HepG2 (cell line): ENCODE measurements around the gene NFX1. TPM values are rescaled to one million over a fixed set of nuclear protein-coding genes. Genes with fewer than 3 reads are reported as not detected.

ENCODE experiments used
- ARHGAP35 ChIP-seq: sonication (generic); formaldehyde crosslinking; IDR thresholded peaks from 2 replicates; pipeline ENCODE4 v1.9.0; 2022; ENCODE audit warnings: mild to moderate bottlenecking, inconsistent platforms, moderate library complexity, missing genetic modification reagents, borderline replicate concordance
- HES4 ChIP-seq: sonication (generic); formaldehyde crosslinking; IDR thresholded peaks from 2 replicates; pipeline ENCODE4 v1.9.0; 2021; ENCODE audit warnings: mild to moderate bottlenecking, missing genetic modification reagents, borderline replicate concordance
- NR2C2 ChIP-seq: sonication (generic); formaldehyde crosslinking; IDR thresholded peaks from 2 replicates; pipeline ENCODE4 v1.4.0; 2020; ENCODE audit warnings: missing genetic modification reagents, mild to moderate bottlenecking, moderate library complexity, borderline replicate concordance
- REPIN1 ChIP-seq: sonication (generic); formaldehyde crosslinking; IDR thresholded peaks from 2 replicates; pipeline ENCODE4 v1.8.0; 2022; ENCODE audit warnings: missing genetic modification reagents, low read depth, mild to moderate bottlenecking, borderline replicate concordance
- SKI ChIP-seq: fragments of 450-650 bp; IDR thresholded peaks from one replicate; pipeline ENCODE4 v1.6.1; 2018; ENCODE audit warnings: mild to moderate bottlenecking; ENCODE audit not compliant: partially characterized antibody
- SOX13 ChIP-seq, 3 experiments: fragments of 450-650 bp in 1 of 3; sonication (generic) in 1 of 3; formaldehyde crosslinking in 1 of 3; IDR thresholded peaks in 2 of 3; conservative IDR thresholded peaks in 1 of 3; 2 replicates each; pipeline versions ENCODE4 v1.5.0 to v1.6.1; 2016 to 2020; ENCODE audit warnings: antibody characterized with exemption in 1 of 3, mild to moderate bottlenecking in 1 of 3, missing compliant biosample characterization in 1 of 3, missing genetic modification reagents in 1 of 3, moderate library complexity in 1 of 3
- TOE1 ChIP-seq: sonication (generic); formaldehyde crosslinking; IDR thresholded peaks from 2 replicates; pipeline ENCODE4 v1.4.0; 2020; ENCODE audit warnings: mild to moderate bottlenecking, missing genetic modification reagents
- ZNF510 ChIP-seq: sonication (generic); formaldehyde crosslinking; IDR thresholded peaks from 2 replicates; pipeline ENCODE4 v1.4.0; 2020; ENCODE audit warnings: low read depth, mild to moderate bottlenecking, missing genetic modification reagents
- ZNF652 ChIP-seq: IDR thresholded peaks from 2 replicates; pipeline ENCODE4 v1.6.1; 2016; ENCODE audit warnings: low read depth, borderline replicate concordance
- ZNF670 ChIP-seq: sonication (generic); formaldehyde crosslinking; IDR thresholded peaks from 2 replicates; pipeline ENCODE4 v1.8.0; 2022; ENCODE audit warnings: mild to moderate bottlenecking, missing genetic modification reagents, borderline replicate concordance
- ZNF720 ChIP-seq: sonication (generic); formaldehyde crosslinking; IDR thresholded peaks from 2 replicates; pipeline ENCODE4 v1.4.0; 2020; ENCODE audit warnings: missing genetic modification reagents
- ZSCAN12 ChIP-seq: sonication (generic); formaldehyde crosslinking; IDR thresholded peaks from 2 replicates; pipeline ENCODE4 v1.9.0; 2021; ENCODE audit warnings: mild to moderate bottlenecking, missing genetic modification reagents
- ZSCAN9 ChIP-seq: IDR thresholded peaks from 2 replicates; pipeline ENCODE4 v1.6.1; 2016; ENCODE audit warnings: borderline replicate concordance
- polyA plus RNA-seq, 8 experiments: library from polyadenylated mRNA; depleted of rRNA in 3 of 8; stranded (reverse) in 7 of 8; unstranded in 1 of 8; fragments of >200 nt; fragmentation: Illumina TruSeq in 4 of 8; extraction: Trizol in 4 of 8; gene quantifications; 2 replicates each; pipeline versions ENCODE4 v1.2.1 to v1.2.3, GENCODE V29; 2011 to 2016; ENCODE audit warnings: low read depth in 4 of 8, missing spikeins in 1 of 8, mixed read lengths in 1 of 8; ENCODE audit not compliant: insufficient read depth in 1 of 8
- total RNA-seq, 5 experiments: library from RNA; depleted of rRNA; stranded (reverse); fragments of >200 nt; fragmentation: Illumina TruSeq; extraction: Trizol; gene quantifications; 2 replicates each; pipeline ENCODE4 v1.2.3, GENCODE V29; 2016; ENCODE audit warnings: low read depth in 1 of 5
- TF ChIP-seq, protein P1 (sequence below): IDR thresholded peaks from 2 replicates; pipeline ENCODE4 v1.6.1; 2016
- TF ChIP-seq, protein P2 (sequence below): sonication (generic); formaldehyde crosslinking; conservative IDR thresholded peaks from 2 replicates; pipeline ENCODE4 v1.8.1; 2023; ENCODE audit warnings: missing genetic modification reagents
- TF ChIP-seq, protein P3 (sequence below): sonication (generic); formaldehyde crosslinking; IDR thresholded peaks from 2 replicates; pipeline ENCODE4 v1.5.0; 2020; ENCODE audit warnings: missing genetic modification reagents, mild to moderate bottlenecking, borderline replicate concordance
- TF ChIP-seq, protein P4 (sequence below): sonication (generic); formaldehyde crosslinking; IDR thresholded peaks from 2 replicates; pipeline ENCODE4 v1.4.0; 2020; ENCODE audit warnings: missing genetic modification reagents
- TF ChIP-seq, protein P5 (sequence below): sonication (generic); formaldehyde crosslinking; IDR thresholded peaks from 2 replicates; pipeline ENCODE4 v1.5.0; 2020; ENCODE audit warnings: missing genetic modification reagents

Gene NFX1
- total and polyA plus RNA-seq, 2 of the 13 experiments (the other 11 are each of a cell fraction or from before 2014, with no cell fraction given), result 23.9 to 27.5 TPM

DNA sequence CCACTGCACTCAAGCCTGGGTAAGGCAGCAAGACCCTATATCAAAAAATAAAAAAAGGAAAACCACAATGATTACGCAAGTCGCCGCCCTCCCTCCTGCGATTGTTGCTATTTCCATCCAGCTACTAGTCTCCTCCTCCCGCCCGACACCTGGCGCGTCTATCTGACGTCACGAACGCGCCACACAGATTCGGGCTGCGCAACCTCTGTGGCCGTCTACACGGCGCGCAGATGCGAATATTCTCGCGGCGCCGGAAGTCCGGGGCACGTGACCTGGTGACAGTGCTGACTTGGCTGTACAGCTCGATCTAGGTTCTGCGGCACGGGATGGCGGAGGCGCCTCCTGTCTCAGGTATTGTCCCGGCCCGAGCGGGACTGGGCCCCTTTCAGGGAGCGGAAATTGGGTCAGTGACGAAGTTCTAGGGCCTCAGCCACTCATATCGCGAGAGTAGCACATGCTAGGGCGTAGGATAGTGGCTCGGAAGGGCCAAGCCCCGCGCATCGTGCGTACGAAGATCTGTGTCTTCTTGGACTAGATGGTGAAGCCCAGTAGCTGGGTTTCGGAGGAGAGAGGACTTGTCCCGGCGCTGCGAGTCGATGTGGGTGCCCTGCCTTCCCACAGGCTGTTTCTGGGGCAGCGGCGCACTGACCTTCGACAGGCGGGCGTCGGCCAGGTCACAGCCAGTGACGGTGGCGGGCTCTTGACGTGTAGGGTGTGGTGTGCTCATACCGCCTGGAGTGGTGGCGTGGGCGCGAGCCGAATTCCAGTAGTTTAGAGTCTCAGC lies at the start of gene NFX1 (continued):
- TF ChIP-seq, protein P1, sequence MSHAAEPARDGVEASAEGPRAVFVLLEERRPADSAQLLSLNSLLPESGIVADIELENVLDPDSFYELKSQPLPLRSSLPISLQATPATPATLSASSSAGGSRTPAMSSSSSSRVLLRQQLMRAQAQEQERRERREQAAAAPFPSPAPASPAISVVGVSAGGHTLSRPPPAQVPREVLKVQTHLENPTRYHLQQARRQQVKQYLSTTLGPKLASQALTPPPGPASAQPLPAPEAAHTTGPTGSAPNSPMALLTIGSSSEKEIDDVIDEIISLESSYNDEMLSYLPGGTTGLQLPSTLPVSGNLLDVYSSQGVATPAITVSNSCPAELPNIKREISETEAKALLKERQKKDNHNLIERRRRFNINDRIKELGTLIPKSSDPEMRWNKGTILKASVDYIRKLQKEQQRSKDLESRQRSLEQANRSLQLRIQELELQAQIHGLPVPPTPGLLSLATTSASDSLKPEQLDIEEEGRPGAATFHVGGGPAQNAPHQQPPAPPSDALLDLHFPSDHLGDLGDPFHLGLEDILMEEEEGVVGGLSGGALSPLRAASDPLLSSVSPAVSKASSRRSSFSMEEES, result peak; percentile 96
- 0 out of 2 replicates have a peak, but pooled peaks have one; percentile 28 for TF ChIP-seq ZNF510 (CRISPR knock-in tag)
- peak; percentile 58 for TF ChIP-seq SKI
- no peak; the same call in 1 of the 2 replicates for TF ChIP-seq ZSCAN9 (CRISPR knock-in tag)
- TF ChIP-seq ZNF670, result peak; percentile 90; the same call in 1 of the 2 replicates
- TF ChIP-seq TOE1 (CRISPR knock-in tag), result peak; percentile 81; the same call in 1 of the 2 replicates
- peak; percentile 85 for TF ChIP-seq NR2C2 (CRISPR knock-in tag)
- TF ChIP-seq ARHGAP35, result peak; percentile 87; the same call in 1 of the 2 replicates
- TF ChIP-seq REPIN1, result peak; percentile 94
- TF ChIP-seq HES4 (CRISPR knock-in tag), result peak; percentile 39
- TF ChIP-seq SOX13 (IDR thresholded peaks at IDR 0.05), result peak; percentile 10; the same call in 1 of the 2 replicates
- peak; percentile 39 to 44; a peak in 1 of 4 replicates for TF ChIP-seq SOX13 (CRISPR knock-in tag; conservative IDR thresholded peaks at IDR 0.05 in 1 of 2, IDR thresholded peaks at IDR 0.05 in 1 of 2)
- TF ChIP-seq, protein P2, sequence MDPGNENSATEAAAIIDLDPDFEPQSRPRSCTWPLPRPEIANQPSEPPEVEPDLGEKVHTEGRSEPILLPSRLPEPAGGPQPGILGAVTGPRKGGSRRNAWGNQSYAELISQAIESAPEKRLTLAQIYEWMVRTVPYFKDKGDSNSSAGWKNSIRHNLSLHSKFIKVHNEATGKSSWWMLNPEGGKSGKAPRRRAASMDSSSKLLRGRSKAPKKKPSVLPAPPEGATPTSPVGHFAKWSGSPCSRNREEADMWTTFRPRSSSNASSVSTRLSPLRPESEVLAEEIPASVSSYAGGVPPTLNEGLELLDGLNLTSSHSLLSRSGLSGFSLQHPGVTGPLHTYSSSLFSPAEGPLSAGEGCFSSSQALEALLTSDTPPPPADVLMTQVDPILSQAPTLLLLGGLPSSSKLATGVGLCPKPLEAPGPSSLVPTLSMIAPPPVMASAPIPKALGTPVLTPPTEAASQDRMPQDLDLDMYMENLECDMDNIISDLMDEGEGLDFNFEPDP (CRISPR knock-in tag), result 0 out of 2 replicates have a peak, but pooled peaks have one; percentile 47
- TF ChIP-seq ZNF652, result no peak; the same call in 1 of the 2 replicates
- TF ChIP-seq, protein P3, sequence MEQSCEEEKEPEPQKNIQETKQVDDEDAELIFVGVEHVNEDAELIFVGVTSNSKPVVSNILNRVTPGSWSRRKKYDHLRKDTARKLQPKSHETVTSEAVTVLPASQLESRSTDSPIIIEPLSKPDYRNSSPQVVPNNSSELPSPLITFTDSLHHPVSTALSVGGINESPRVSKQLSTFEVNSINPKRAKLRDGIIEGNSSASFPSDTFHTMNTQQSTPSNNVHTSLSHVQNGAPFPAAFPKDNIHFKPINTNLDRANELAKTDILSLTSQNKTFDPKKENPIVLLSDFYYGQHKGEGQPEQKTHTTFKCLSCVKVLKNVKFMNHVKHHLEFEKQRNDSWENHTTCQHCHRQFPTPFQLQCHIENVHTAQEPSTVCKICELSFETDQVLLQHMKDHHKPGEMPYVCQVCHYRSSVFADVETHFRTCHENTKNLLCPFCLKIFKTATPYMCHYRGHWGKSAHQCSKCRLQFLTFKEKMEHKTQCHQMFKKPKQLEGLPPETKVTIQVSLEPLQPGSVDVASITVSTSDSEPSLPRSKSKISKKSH (CRISPR knock-in tag), result peak; percentile 98
- TF ChIP-seq ZNF720, result no peak
- TF ChIP-seq, protein P4, sequence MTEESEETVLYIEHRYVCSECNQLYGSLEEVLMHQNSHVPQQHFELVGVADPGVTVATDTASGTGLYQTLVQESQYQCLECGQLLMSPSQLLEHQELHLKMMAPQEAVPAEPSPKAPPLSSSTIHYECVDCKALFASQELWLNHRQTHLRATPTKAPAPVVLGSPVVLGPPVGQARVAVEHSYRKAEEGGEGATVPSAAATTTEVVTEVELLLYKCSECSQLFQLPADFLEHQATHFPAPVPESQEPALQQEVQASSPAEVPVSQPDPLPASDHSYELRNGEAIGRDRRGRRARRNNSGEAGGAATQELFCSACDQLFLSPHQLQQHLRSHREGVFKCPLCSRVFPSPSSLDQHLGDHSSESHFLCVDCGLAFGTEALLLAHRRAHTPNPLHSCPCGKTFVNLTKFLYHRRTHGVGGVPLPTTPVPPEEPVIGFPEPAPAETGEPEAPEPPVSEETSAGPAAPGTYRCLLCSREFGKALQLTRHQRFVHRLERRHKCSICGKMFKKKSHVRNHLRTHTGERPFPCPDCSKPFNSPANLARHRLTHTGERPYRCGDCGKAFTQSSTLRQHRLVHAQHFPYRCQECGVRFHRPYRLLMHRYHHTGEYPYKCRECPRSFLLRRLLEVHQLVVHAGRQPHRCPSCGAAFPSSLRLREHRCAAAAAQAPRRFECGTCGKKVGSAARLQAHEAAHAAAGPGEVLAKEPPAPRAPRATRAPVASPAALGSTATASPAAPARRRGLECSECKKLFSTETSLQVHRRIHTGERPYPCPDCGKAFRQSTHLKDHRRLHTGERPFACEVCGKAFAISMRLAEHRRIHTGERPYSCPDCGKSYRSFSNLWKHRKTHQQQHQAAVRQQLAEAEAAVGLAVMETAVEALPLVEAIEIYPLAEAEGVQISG (CRISPR knock-in tag), result peak; percentile 90
- no peak; the same call in 1 of the 2 replicates for TF ChIP-seq ZSCAN12
- TF ChIP-seq, protein P5, sequence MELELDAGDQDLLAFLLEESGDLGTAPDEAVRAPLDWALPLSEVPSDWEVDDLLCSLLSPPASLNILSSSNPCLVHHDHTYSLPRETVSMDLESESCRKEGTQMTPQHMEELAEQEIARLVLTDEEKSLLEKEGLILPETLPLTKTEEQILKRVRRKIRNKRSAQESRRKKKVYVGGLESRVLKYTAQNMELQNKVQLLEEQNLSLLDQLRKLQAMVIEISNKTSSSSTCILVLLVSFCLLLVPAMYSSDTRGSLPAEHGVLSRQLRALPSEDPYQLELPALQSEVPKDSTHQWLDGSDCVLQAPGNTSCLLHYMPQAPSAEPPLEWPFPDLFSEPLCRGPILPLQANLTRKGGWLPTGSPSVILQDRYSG (CRISPR knock-in tag), result peak; percentile 82; the same call in 1 of the 2 replicates
